ENCODE data around the gene AKAP9.
"Not testable (repeated sequence)": the region's sequence is repeated elsewhere in the genome, so short reads cannot be mapped to it uniquely, and the experiment has no call there.

AKAP9 gene

GRCh38 chr7:92064438-92065029 lies 123.9 kb downstream of the AKAP9 start:
- no peak for DNase-seq (ENCODE audit: low spot score)

- DNase-seq (ENCODE audit: low spot score) = no peak
Observed at GRCh38 chr7:92071032-92071431, 130.4 kb downstream of the AKAP9 start.

DNA sequence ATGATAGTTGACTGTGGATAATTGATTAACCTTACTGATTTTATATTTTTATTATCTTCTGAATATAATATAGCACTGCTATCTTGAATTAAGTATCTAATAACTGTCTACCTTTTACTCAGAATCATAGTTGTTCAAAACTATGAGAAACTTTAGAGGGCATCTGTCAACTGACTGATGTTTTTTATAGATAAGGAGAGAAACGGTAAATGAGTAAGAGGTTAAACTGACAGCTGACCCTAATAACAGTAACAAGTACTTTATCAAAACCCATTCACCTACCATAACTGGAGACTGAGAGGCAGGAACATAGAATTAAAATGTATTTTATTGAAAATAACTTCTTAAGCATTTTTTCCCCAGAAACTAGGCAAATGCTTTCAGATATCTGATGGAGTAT lies 131.5 kb downstream of the AKAP9 start:
- no peak for DNase-seq (ENCODE audit: low spot score)

GRCh38 chr7:92072708-92073107 lies 132.0 kb downstream of the AKAP9 start:
- no peak for DNase-seq (ENCODE audit: low spot score)

GRCh38 chr7:92075455-92076158 lies 134.9 kb downstream of the AKAP9 start:
- DNase-seq (ENCODE audit: low spot score) = no peak

DNA sequence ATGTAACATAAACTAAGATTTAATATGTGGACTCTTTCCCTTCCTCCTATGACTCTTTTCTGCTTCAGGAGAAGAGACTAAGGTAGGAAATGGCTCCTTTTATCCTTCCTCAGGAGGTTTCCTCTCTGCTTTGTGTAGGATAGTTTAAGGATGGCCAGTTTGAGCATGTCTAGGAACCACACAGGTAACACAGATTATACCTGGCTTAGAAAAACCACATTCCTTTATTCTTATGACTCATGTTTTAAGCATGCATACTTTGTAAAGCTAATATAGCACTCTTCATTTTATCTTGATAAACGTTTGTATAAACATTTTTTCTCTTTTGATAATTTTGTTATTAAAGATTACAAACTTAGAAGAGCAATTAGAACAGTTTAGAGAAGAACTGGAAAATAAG lies 135.8 kb downstream of the AKAP9 start:
- DNase-seq (ENCODE audit: low spot score) = no peak

GRCh38 chr7:92083922-92084321 lies 143.3 kb downstream of the AKAP9 start:
- not testable (repeated sequence) for DNase-seq (ENCODE audit: low spot score)

GRCh38 chr7:92088266-92088665 lies 147.6 kb downstream of the AKAP9 start:
- DNase-seq (ENCODE audit: low spot score) = no peak

- no peak for DNase-seq (ENCODE audit: low spot score)
Observed at GRCh38 chr7:92092210-92092609, 151.5 kb downstream of the AKAP9 start.

- no peak for DNase-seq (ENCODE audit: low spot score)
Observed at GRCh38 chr7:92095380-92095779, 154.7 kb downstream of the AKAP9 start.

- DNase-seq (ENCODE audit: low spot score) = no peak
Observed at GRCh38 chr7:92100534-92100933, 159.9 kb downstream of the AKAP9 start.

DNA sequence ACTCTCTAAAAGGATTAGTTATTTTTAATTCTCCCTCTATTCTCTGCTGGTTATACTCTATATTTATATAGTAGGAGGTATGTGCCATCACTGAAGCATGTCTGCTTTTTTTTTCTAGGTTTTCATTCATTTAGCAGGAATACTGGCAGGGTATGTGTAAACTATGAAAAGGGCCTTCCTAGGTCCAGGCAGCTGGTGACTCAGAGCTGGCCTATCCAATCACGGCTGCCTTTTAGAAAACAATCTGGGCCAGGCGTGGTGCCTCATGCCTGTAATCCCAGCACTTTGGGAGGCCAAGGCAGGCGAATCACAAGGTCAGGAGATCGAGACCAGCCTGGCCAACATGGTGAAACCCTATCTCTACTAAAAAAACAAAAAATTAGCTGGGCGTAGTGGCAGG lies 162.2 kb downstream of the AKAP9 start:
- not testable (repeated sequence) for DNase-seq (ENCODE audit: low spot score)

- DNase-seq (ENCODE audit: low spot score) = no peak
Observed at GRCh38 chr7:92108821-92109220, 168.2 kb downstream of the AKAP9 start.

DNA sequence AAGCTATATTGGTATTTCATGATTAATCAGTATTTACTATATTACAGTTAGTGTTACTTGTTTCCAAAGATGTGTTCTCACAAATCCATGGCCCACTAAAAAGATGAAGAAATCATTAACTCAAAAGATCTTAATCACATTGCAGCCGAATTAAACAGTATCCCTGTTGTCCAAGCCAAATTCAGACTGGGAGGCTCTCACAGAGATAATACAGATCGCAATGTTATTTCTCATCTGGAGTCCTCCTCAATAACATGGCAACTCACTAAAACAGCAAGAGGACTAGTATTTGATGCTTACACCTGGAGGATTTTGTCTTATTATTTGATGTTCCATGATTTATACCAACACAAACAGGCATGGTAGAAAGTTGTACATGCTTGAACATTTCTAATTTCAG lies 170.2 kb downstream of the AKAP9 start:
- DNase-seq (ENCODE audit: low spot score) = no peak

GRCh38 chr7:92115821-92116220 lies 175.2 kb downstream of the AKAP9 start:
- DNase-seq (ENCODE audit: low spot score) = no peak

GRCh38 chr7:92116949-92117348 lies 176.3 kb downstream of the AKAP9 start:
- DNase-seq (ENCODE audit: low spot score) = no peak

GRCh38 chr7:92119213-92119759 lies 178.6 kb downstream of the AKAP9 start:
- no peak for DNase-seq (ENCODE audit: low spot score)

- DNase-seq (ENCODE audit: low spot score) = no peak
Observed at GRCh38 chr7:92121681-92122080, 181.0 kb downstream of the AKAP9 start.

DNA sequence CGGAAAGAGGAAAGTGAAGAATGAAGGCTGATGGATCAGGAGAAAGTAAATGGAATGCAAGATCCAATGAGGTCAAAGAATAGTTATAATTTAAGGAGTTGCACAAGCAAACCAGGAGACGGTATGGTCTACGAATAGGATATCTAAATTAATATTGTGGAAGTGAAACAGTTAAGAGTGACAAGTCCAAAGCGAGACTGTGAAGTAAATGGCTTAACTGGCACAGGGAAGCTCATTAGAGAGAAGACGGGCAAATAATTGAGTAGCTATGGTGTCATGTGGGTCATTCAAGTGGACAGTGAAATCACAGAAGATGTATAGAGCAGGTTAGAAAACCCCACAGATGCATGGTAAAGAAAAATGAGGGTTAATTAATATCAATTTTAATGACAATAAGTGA lies 190.4 kb downstream of the AKAP9 start:
- DNase-seq (ENCODE audit: low spot score) = no peak

DNA sequence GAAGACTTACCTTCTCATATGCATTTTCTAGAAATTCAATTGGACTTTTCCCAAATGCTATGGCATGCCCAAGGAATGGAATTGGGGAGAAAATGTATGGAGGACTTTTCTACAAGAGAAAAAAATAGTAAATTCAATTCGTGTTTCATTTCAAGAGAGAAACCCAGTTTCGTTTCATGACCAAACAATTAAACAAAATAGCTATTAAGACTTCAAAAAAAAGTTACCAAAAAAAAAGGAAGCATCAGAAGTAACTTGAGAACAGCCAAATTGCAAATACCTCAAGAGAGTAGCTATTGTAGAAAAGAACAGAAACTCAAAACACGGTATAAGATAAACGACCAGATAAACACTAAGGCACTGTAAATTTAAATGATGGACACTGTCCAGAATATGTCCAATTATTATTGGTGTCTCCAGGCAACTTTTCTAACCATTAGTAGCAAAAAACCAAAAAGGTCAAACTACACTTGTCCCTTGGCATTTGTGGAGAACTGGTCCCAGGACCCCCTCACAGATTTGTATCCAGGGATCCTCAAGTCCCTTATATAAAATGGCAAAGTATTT lies 191.2 kb downstream of the AKAP9 start:
- DNase-seq (ENCODE audit: low spot score) = no peak

GRCh38 chr7:92133133-92133736 lies 192.6 kb downstream of the AKAP9 start:
- no peak for DNase-seq (ENCODE audit: low spot score)

GRCh38 chr7:92133737-92134270 lies 193.1 kb downstream of the AKAP9 start:
- DNase-seq (ENCODE audit: low spot score) = peak; percentile 55
